SKM-1 (cell line): ENCODE measurements around the gene SELENOS.

Experiments
- DNase-seq: peaks from one replicate; lab custom pipeline; 2025; ENCODE audit not compliant: unreplicated experiment; lab: John Stamatoyannopoulos, UW

The SELENOS gene

DNA sequence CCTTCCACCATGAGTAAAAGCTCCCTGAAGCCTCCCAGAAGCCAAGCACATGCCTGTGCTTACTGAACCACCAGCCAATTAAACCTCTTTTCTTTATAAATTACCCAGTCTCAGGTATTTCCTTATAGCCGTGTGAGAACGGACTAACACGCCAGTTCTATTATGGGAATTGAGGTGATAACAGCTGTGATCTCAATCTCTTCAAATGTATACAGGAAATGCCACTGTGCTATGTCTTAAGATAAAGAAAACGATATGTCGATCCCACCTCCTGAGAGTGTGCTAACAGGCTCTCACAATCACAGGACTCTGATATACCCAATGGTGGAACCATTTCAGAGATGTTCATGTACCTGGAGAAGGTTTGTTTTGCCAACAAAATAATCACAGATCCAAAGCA is 51.6 kb downstream of the SELENOS start:
- DNase-seq: no peak
